ENCODE data around the gene TRIM38.

Gene TRIM38

DNA sequence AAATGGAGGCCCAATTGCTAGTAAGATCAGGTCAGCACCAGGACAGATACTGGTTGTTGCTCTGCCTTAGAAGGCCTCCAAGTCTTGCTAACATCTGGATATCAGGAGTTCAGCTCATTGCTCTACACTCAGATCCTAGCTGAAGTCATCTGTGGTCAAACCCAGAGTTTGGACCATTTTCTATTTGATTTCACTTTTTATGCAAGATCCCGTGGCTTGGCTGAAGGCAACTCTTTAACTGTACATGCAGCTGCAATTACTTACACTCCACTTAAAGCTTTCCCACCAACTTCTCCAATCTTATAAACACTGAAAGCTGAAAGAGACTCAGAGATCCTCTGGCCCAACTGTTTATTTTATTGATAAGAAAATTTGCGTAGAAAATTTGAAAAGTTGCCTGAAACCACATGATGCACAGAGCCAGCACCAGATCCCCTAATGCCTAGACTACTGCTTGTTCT, 34.8 kb upstream of the TRIM38 start (continued):
- TF ChIP-seq ZNF148 (tag by site-specific recombination; IDR thresholded peaks at IDR 0.05; ENCODE audit: borderline replicate concordance) (no peak), ZNF768 (tag by site-specific recombination; IDR thresholded peaks at IDR 0.05) (no peak), ZBTB44 (tag by site-specific recombination; IDR thresholded peaks at IDR 0.05) (peak; percentile 62; the same call in 1 of the 2 replicates), ZNF626 (tag by site-specific recombination; IDR thresholded peaks at IDR 0.05) (no peak), MZF1 (tag by site-specific recombination; IDR thresholded peaks at IDR 0.05; ENCODE audit: borderline replicate concordance) (peak; percentile 39; the same call in 1 of the 2 replicates), ZNF707 (tag by site-specific recombination; IDR thresholded peaks at IDR 0.05) (no peak), YY1 (tag by site-specific recombination; IDR thresholded peaks at IDR 0.05) (no peak)

DNA sequence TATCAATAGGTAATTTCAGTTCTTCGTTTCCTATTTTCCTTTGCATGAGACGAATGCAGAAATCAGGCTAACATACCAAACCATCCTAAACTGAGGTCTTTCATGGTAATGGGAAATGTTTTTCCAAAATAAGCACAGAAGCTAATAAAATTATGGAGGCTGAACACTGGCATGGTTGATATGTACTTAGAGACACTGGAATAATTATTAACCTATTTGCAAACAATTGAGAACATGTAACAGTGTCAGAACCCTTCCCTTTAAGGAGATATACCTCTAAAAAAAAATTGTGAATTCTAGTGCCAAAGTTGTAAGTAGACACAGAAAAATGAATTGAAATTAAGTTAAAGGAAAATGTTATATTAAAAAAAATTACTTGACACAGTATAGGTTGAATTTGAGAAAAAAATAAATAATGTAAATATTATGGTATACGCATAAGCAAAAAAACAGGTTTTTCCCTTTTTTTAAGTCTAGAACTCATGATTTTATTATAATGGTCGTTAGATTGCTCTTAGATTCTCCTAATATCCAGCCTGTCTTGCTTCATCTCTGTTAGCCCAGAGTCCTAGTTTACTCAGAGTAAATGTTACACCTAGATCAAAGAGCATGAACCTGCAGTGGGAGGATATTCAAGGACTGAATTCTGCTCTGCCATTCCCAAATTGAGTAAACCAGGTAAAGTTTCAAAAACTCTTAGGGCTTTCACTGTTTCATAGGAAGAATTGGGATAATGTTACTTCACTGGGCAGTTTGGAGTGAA, 33.9 kb upstream of the TRIM38 start:
- CTCF ChIA-PET, result interaction anchor here (0.9 to 1.4 kb wide), 5 partner anchors 11 to 140 kb away, joined by 3 to 8 read pairs (median 3); no protein-coding TSS in a partner anchor
- Histone ChIP-seq H3K4me3 (ENCODE audit: low read depth, low read length) (no peak overlapping the region), H3K9me3 (ENCODE audit: control insufficient read depth, insufficient read depth, low read depth, low read length) (no peaks in the 10 kb centered on the region), H3K4me1 (ENCODE audit: control insufficient read depth, insufficient read depth, low read length) (peaks cover 8% of the 10 kb centered on the region; the same call in 1 of the 2 replicates), H3K27ac (ENCODE audit: extremely low read depth, low read depth, low read length) (no peak overlapping the region), H3K36me3 (ENCODE audit: control insufficient read depth in 2 of 2, insufficient read depth in 1 of 2, low read length in 2 of 2) (no peaks in the 10 kb centered on the region)
- POLR2A ChIA-PET, result no interaction called here
- TF ChIP-seq HIC1 (tag by site-specific recombination; IDR thresholded peaks at IDR 0.05), result no peak
- TF ChIP-seq ZNF121 (tag by site-specific recombination; IDR thresholded peaks at IDR 0.05), result no peak
- TF ChIP-seq SETDB1 (IDR thresholded peaks at IDR 0.05; ENCODE audit: insufficient read length, low read length), result no peak
- TF ChIP-seq ZNF785 (tag by site-specific recombination; IDR thresholded peaks at IDR 0.05), result no peak
- no peak for TF ChIP-seq ZNF707 (tag by site-specific recombination; IDR thresholded peaks at IDR 0.05)
- TF ChIP-seq ZNF747 (tag by site-specific recombination; IDR thresholded peaks at IDR 0.05), result no peak
- TF ChIP-seq ZIC2 (tag by site-specific recombination; IDR thresholded peaks at IDR 0.05), result no peak
- TF ChIP-seq, protein P1, sequence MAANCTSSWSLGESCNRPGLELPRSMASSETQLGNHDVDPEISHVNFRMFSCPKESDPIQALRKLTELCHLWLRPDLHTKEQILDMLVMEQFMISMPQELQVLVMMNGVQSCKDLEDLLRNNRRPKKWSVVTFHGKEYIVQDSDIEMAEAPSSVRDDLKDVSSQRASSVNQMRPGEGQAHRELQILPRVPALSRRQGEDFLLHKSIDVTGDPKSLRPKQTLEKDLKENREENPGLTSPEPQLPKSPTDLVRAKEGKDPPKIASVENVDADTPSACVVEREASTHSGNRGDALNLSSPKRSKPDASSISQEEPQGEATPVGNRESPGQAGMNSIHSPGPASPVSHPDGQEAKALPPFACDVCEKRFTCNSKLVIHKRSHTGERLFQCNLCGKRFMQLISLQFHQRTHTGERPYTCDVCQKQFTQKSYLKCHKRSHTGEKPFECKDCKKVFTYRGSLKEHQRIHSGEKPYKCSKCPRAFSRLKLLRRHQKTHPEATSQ (tag by site-specific recombination; IDR thresholded peaks at IDR 0.05), result no peak
- no peak for TF ChIP-seq ZNF473 (tag by site-specific recombination; IDR thresholded peaks at IDR 0.05)
- no peak for TF ChIP-seq AEBP2 (tag by site-specific recombination; IDR thresholded peaks at IDR 0.05; ENCODE audit: borderline replicate concordance)
- TF ChIP-seq ZNF184 (tag by site-specific recombination; IDR thresholded peaks at IDR 0.05), result no peak
- TF ChIP-seq HOXC10 (CRISPR knock-in tag; IDR thresholded peaks at IDR 0.05), result no peak
- TF ChIP-seq ZNF350 (tag by site-specific recombination; IDR thresholded peaks at IDR 0.05), result no peak
- TF ChIP-seq, protein P2, sequence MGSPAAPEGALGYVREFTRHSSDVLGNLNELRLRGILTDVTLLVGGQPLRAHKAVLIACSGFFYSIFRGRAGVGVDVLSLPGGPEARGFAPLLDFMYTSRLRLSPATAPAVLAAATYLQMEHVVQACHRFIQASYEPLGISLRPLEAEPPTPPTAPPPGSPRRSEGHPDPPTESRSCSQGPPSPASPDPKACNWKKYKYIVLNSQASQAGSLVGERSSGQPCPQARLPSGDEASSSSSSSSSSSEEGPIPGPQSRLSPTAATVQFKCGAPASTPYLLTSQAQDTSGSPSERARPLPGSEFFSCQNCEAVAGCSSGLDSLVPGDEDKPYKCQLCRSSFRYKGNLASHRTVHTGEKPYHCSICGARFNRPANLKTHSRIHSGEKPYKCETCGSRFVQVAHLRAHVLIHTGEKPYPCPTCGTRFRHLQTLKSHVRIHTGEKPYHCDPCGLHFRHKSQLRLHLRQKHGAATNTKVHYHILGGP (tag by site-specific recombination; IDR thresholded peaks at IDR 0.05), result no peak
- TF ChIP-seq ZNF76 (tag by site-specific recombination; IDR thresholded peaks at IDR 0.05; ENCODE audit: borderline replicate concordance, low read depth), result no peak
- TF ChIP-seq ZNF146 (tag by site-specific recombination; IDR thresholded peaks at IDR 0.05), result no peak
- no peak for TF ChIP-seq ZNF133 (tag by site-specific recombination; IDR thresholded peaks at IDR 0.05)
- TF ChIP-seq ZFP37 (tag by site-specific recombination; IDR thresholded peaks at IDR 0.05), result no peak
- no peak for TF ChIP-seq ZNF248 (tag by site-specific recombination; IDR thresholded peaks at IDR 0.05)
- no peak for TF ChIP-seq ZNF629 (tag by site-specific recombination; IDR thresholded peaks at IDR 0.05)
